Measurements from ENCODE around the gene SCN9A.
"Not testable (repeated sequence)": the region's sequence is repeated elsewhere in the genome, so short reads cannot be mapped to it uniquely, and the experiment has no call there.

Gene SCN9A

GRCh38 chr2:166375195-166375735 lies 479 bp downstream of the SCN9A start:
- peak; percentile 42 for DNase-seq (ENCODE audit: low read depth)

GRCh38 chr2:166373951-166374350 lies 1.8 kb downstream of the SCN9A start:
- peak; percentile 95 for DNase-seq (ENCODE audit: low read depth)

DNA sequence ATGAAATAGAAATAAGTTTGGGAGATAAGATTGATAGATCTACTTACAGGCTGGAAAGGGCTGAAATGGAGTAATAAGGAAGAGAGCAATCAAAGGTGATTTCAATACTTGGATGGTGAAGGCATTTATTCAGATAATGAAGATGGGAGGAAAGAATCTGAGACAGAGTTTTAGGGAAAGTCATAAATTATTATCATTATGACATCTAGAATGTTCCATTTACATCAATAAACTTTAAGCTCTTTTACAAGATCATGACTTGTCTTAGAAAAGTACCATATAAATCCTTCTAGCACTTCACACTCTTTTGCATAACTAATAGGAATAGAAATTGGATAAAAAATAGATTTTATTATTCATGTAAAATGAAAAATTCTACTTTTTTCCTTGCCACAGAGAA lies 2.2 kb downstream of the SCN9A start:
- DNase-seq (ENCODE audit: low read depth): no peak

- DNase-seq (ENCODE audit: low read depth): no peak
These were observed 2.6 kb downstream of the SCN9A start for GRCh38 chr2:166373105-166373504.

- DNase-seq (ENCODE audit: low read depth): peak; percentile 74
These were observed 3.7 kb downstream of the SCN9A start for GRCh38 chr2:166372046-166372445.

GRCh38 chr2:166365803-166366420 lies 9.8 kb downstream of the SCN9A start:
- DNase-seq (ENCODE audit: low read depth): no peak

DNA sequence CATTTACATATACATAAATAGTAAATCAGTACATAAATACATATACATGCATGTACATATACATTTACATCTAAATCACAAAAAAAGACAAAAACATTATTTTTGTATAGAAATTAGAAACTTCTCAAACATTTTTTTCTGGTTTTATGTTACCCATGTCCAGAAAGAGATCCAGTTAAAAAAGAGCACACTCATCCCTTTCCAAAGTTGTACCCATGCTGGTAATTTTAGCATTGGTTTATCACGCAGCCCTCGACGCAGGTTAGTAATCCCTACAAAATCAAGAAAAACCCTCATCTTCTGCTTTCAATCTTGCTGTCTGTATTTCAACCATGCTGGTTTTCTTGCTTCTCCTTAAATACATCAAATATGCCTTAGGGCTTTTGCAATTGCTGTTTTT lies 10.5 kb downstream of the SCN9A start:
- no peak for DNase-seq (ENCODE audit: low read depth)

DNA sequence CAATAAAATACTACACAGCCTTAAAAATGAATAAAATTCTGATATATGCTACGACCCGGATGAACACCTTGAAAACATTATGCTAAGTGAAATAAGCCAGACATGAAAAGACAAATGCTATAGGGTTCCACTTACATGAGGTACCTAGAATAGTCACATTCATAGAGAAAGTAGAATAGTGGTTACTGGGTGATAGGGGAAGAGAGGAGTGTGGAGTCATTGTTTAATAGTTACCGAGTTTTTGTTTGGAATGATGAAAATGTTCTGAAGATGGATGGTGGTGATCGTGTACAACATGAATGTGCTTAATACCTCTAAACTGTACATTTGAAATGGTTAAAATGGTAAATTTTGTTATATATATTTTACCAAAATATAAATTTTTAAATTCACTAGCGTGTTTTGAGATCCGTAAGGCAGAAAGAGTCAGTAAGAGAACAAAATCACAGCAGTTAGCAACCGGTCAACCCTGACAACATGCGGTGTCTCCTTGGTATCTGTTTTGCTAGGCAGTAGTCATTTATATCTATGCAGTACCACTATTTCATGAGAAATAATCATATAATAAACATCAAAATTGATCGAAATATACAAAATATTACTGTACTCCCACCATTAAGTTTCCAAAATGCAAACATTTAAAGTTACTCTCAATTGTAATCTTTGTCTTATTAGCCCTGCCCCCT lies 11.1 kb downstream of the SCN9A start:
- DNase-seq (ENCODE audit: low read depth): no peak

DNA sequence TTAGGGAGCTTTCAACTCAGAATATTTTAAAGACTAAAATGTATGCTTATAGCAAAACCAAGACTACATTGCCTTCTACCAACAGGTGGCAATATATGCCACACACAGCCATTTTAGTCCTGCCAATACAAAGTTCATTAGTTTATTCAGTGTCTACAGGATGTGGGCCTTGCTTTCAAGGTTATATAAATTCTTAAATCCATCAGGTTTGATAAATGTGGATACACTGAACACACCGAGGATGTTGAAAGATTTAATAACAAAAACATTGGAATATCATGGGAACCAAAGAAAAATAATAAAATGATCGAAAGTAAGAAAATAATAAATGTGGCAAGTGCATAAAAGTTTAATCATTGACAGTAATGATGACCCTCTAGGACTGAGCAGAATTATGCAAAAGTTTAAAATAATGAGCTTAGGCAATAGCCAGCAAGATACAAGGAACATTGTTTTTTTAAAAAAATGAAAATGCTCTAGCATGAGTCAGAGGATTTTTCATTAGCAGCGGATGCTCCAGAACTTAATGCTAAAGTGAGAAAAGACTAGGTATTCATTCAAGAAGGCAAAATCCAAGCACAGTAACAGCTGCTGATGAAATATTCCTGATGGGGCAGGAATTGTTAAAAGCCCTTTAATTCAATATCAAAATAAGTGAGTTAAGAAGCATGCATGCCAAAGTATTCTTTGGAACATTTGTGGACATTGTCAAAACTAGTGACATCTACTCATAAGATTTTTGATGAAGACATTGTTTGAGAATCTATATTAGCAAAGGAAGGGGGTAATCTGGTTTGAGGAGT lies 14.2 kb downstream of the SCN9A start:
- DNase-seq (ENCODE audit: low read depth): peak; percentile 74

GRCh38 chr2:166360906-166361305 lies 14.8 kb downstream of the SCN9A start:
- DNase-seq (ENCODE audit: low read depth): no peak

GRCh38 chr2:166360426-166360825 lies 15.3 kb downstream of the SCN9A start:
- DNase-seq (ENCODE audit: low read depth): no peak

GRCh38 chr2:166357950-166358321 lies 17.8 kb downstream of the SCN9A start:
- not testable (repeated sequence) for DNase-seq (ENCODE audit: low read depth)

- DNase-seq (ENCODE audit: low read depth): no peak
These were observed 18.4 kb downstream of the SCN9A start for GRCh38 chr2:166357068-166357949.

DNA sequence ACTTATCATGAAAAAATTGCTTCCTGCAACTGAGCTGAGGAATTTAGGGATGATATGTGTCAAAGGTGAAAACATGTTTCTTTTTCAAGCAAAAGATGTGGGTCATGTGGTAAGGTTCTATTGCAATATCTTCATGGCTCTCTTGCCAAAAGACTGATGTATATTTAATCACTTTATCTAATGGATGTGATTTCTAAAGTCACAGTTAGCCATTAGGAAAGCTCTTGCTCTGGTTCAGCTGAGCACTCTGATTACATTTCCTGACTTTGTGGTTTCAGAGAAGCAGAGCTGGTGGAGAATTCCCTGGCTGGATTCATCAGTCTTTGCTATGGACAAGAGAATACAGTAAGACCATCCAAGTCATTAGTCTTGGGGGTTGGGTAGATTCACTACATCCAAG lies 24.4 kb downstream of the SCN9A start:
- DNase-seq (ENCODE audit: low read depth): peak; percentile 84

- DNase-seq (ENCODE audit: low read depth): peak; percentile 51
These were observed 25.2 kb downstream of the SCN9A start for GRCh38 chr2:166350525-166350924.

- peak; percentile 89 for DNase-seq (ENCODE audit: low read depth)
These were observed 31.2 kb downstream of the SCN9A start for GRCh38 chr2:166344286-166345113.

DNA sequence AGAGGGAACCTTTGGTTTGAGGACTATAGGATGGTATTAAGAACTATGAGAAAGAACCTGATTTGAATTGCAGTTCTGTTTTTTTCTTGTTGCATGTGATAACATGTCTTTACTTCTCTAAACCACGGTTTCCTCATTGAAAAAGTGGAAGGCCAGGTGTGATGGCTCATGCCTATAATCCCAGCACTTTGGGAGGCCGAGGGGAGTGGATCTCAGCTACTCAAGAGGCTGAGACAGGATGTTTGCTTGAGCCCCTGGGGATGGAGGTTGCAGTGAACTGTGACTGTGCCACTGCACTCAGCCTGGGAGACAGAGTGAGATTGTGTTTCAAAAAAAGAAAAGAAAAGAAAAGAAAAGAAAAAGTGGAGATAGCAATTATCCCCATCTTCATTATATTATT lies 32.3 kb downstream of the SCN9A start:
- DNase-seq (ENCODE audit: low read depth): no peak

GRCh38 chr2:166341426-166341825 lies 34.3 kb downstream of the SCN9A start:
- no peak for DNase-seq (ENCODE audit: low read depth)

DNA sequence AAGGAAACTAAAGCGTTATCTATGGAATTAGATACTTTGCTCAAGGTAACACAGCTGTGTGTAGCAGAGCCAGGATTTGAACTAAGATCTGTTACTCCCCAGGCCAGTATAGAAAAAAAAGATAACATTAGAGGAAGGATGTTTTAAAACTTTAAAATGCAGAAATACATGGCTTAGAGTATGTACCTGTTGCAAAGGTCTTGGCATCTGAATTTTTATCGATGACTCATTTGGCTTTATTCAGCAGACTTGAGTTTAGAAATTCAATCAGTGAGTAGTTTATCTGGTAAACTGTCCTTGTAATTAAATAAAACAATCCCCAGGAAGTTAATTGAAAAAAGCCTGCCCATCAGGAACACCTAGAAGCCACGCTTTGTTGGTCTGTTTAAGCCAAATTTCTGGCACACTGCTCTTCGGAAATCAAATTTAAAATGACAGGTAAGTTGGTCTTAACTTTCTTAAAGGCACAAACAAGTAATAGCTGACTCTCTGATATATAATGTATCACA lies 36.9 kb downstream of the SCN9A start:
- no peak for DNase-seq (ENCODE audit: low read depth)

DNA sequence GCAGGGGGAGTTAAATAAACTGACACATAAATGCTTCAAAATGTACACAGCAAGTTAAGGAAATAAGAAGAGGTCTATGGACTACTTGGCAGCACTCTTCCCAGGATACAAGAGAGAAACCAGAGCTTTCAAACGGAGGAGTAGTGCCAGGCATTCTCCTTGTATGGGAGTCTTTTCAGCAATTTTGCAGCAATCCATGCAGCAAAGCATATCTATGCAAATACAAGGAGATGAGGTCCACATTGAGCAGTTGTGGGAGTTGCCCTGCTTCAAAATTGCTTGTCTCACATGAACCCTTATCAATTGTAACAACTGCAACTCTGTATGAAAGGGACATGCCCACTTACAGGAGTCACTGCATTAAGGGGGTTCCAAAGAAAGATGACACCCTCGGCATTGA lies 37.8 kb downstream of the SCN9A start:
- DNase-seq (ENCODE audit: low read depth): no peak

GRCh38 chr2:166335284-166335683 lies 40.5 kb downstream of the SCN9A start:
- peak; percentile 36 for DNase-seq (ENCODE audit: low read depth)
